ENCODE measurements around the gene HOXD4.

Gene HOXD4

DNA sequence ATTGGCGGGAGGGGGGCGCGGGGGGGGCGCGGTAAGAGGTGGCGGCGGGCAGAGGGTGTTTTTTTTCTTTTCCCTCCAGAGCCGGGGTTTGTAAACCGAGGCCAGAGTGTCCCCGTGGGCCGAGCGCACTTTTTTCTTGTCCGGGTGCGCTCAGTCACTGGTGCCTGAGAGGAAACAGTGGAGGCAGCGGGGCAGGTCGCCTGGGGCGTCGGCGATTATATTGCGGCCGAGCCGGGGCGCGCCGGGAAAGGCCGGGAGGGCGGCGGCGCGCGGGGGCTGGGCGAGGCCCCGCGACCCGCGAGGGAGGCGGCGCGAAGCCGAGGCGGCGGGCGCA is 21.6 kb upstream of the HOXD4 start:
- no peaks in the 10 kb centered on the region for H3K9me3 Mint-ChIP-seq
- H3K27me3 Mint-ChIP-seq (ENCODE audit: low read depth): peaks cover 29% of the 10 kb centered on the region
- H3K27ac Mint-ChIP-seq: peak overlapping the region; percentile 99 to 100 (median 99)
- peaks cover 24% of the 10 kb centered on the region for H3K36me3 Mint-ChIP-seq (ENCODE audit: low read depth)
- H3K4me1 Mint-ChIP-seq: peaks cover 68% of the 10 kb centered on the region
- H3K4me3 Mint-ChIP-seq: peak overlapping the region; percentile 91 to 98 (median 95)
- TF ChIP-seq, protein P1, sequence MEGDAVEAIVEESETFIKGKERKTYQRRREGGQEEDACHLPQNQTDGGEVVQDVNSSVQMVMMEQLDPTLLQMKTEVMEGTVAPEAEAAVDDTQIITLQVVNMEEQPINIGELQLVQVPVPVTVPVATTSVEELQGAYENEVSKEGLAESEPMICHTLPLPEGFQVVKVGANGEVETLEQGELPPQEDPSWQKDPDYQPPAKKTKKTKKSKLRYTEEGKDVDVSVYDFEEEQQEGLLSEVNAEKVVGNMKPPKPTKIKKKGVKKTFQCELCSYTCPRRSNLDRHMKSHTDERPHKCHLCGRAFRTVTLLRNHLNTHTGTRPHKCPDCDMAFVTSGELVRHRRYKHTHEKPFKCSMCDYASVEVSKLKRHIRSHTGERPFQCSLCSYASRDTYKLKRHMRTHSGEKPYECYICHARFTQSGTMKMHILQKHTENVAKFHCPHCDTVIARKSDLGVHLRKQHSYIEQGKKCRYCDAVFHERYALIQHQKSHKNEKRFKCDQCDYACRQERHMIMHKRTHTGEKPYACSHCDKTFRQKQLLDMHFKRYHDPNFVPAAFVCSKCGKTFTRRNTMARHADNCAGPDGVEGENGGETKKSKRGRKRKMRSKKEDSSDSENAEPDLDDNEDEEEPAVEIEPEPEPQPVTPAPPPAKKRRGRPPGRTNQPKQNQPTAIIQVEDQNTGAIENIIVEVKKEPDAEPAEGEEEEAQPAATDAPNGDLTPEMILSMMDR (IDR thresholded peaks at IDR 0.05; ENCODE audit: unreplicated experiment in 3 of 3): no peak

DNA sequence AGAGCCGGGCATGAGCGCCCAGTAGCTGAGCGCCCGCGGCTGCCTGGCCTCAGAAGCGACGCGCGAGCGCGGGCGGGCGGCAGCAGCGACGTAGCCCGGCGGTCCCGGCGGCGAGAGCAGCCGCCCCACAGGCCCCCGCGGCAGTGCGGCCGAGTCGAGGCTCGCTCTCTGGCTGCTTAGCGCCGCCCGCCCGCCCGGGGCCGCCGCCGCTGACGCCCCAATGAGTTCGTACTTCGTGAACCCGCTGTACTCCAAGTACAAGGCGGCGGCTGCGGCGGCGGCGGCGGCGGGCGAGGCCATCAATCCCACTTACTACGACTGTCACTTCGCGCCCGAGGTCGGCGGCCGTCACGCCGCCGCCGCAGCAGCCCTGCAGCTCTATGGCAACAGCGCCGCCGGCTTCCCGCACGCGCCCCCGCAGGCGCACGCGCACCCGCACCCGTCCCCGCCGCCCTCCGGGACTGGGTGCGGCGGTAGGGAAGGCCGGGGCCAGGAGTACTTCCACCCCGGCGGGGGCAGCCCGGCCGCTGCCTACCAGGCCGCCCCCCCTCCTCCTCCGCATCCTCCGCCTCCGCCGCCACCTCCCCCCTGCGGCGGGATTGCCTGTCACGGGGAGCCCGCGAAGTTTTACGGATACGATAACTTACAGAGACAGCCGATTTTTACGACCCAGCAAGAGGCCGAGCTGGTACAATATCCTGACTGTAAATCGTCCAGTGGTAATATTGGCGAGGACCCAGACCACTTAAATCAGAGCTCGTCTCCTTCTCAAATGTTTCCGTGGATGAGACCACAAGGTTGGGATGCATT is 21.0 kb upstream of the HOXD4 start:
- Mint-ChIP-seq H3K4me3 (peak overlapping the region; percentile 89 to 97 (median 97)), H3K4me1 (peaks cover 69% of the 10 kb centered on the region), H3K9me3 (no peaks in the 10 kb centered on the region), H3K27me3 (ENCODE audit: low read depth) (peaks cover 25% of the 10 kb centered on the region), H3K27ac (peak overlapping the region; percentile 99 to 100 (median 100)), H3K36me3 (ENCODE audit: low read depth) (peaks cover 20% of the 10 kb centered on the region)
- TF ChIP-seq, protein P1 (IDR thresholded peaks at IDR 0.05; ENCODE audit: unreplicated experiment in 3 of 3): no peak

DNA sequence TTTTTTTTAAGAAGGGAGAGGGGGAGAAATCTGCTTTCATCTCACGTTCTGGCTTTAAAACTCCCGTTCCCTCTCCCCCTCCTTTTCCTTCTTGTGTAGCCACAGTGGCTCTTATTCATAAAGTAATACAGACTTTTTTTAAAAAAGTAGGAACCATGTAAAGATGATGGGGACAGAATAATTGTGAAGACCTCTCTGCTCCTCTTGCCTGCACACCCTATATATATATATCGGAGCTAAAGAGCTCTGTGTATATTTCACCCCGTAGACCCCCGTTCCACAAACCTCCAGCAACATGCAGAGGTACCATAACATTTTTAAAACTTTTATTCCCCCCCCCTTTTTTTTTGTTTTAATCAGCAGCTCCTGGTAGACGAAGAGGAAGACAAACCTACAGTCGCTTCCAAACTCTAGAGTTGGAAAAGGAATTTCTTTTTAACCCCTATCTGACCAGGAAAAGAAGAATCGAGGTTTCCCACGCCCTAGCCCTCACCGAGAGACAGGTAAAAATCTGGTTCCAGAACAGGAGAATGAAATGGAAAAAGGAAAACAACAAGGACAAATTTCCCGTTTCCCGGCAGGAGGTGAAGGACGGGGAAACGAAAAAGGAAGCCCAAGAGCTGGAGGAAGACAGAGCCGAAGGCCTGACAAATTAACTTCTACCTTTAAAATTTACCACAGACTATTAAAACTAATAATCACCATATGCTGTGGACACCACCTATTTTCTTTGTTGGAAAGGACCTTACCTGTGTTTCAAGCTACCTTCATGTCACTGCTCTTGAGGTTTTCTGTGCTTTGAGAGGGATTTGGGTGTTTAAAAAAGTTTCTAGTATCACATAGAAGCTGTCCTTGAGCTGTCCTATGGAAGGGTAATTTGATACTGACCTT is 20.1 kb upstream of the HOXD4 start:
- Mint-ChIP-seq H3K27ac (peak overlapping the region; percentile 99 to 100 (median 99)), H3K4me1 (peaks cover 66% of the 10 kb centered on the region), H3K9me3 (no peaks in the 10 kb centered on the region), H3K27me3 (ENCODE audit: low read depth) (peaks cover 17% of the 10 kb centered on the region), H3K4me3 (peak overlapping the region; percentile 89 to 97 (median 97)), H3K36me3 (ENCODE audit: low read depth) (peaks cover 15% of the 10 kb centered on the region)
- TF ChIP-seq, protein P1 (IDR thresholded peaks at IDR 0.05; ENCODE audit: unreplicated experiment in 3 of 3): no peak

DNA sequence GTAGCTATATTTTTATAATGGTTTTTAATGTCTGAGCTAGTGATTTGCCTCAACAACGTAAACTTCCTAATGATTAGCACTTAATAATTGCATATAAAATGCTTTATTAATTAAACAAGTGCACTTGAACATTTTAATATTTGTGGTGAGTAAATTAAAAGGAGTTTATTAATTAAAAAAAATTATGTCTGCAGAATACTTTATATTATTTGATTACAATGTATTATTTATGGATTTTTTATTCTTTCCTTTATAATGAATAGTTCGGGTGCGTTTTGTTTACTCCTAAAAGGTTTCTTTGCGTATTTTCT is 19.5 kb upstream of the HOXD4 start:
- H3K9me3 Mint-ChIP-seq: no peaks in the 10 kb centered on the region
- TF ChIP-seq, protein P1 (IDR thresholded peaks at IDR 0.05; ENCODE audit: unreplicated experiment in 3 of 3): no peak
- peak overlapping the region; percentile 89 to 97 (median 97) for H3K4me3 Mint-ChIP-seq
- peaks cover 15% of the 10 kb centered on the region for H3K36me3 Mint-ChIP-seq (ENCODE audit: low read depth)
- H3K4me1 Mint-ChIP-seq: peaks cover 60% of the 10 kb centered on the region
- H3K27me3 Mint-ChIP-seq (ENCODE audit: low read depth): peaks cover 17% of the 10 kb centered on the region
- H3K27ac Mint-ChIP-seq: peak overlapping the region; percentile 99 to 100 (median 99)

DNA sequence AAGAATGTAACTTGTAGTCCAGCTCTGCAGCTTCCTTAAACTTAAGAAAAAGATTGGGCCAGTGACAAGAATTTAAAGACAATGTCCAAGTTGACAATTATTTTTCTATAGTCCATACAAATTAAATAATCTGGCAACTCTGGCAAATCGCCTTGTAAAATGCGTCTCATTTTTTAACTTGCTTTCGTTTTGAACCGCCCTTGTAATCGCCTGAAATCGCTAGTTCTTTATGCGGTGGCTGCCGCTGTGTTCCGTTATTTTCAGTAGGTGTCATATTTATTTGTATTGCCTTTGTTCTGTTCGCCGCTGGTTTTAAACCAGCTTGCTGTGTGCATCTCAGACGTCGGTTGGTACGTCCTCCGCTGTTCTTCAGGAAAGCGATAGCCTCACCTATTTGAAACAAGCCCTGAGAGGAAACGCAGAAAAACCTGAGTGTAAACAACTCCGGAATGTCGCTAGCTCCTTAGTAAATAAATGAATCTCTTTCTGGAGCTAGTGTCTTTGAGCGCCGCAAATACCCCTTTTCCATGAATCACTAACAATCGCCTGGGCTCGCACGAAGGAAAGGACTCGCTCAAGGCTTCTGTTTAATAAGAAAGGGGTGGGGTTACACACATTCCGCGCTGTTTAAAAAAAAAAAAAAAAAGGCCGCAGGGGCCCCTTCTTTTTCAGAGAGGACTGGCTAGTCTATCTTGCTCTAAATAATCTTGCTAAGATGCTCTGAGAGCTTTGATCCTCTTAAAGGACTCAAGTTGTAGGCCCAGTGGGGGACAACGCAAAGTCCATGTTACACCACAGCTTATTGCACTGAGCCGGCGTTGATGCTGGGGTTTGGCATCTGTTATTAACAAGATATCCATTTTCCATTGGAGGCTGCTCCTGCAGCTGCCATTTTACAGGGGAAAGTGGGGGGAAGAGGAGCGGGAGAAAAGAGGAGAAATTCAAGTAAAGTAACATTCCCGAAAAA is 18.9 kb upstream of the HOXD4 start:
- Mint-ChIP-seq H3K36me3 (ENCODE audit: low read depth) (peaks cover 17% of the 10 kb centered on the region), H3K4me3 (peak overlapping the region; percentile 89 to 97 (median 97)), H3K27ac (peak overlapping the region; percentile 99 to 100 (median 99)), H3K9me3 (no peaks in the 10 kb centered on the region), H3K27me3 (ENCODE audit: low read depth) (peaks cover 17% of the 10 kb centered on the region), H3K4me1 (peaks cover 53% of the 10 kb centered on the region)
- TF ChIP-seq, protein P1 (IDR thresholded peaks at IDR 0.05; ENCODE audit: unreplicated experiment in 3 of 3): no peak
